Left lung (tissue), 10 donors: ENCODE results near the gene TFF1. TPM values are rescaled to one million over a fixed set of nuclear protein-coding genes. Genes with fewer than 3 reads are reported as not detected.

Source experiments
- ATAC-seq: fragments of 200-7000 bp; cut with Tn5 transposase; one replicate; pipeline ENCODE4 v1.9.1; 2020; ENCODE audit warnings: moderate library complexity
- DNase-seq, 4 donors: peaks; one replicate each; pipeline ENCODE4 v3.0.0-alpha.2; 2013 to 2020
- H3K27ac ChIP-seq, 2 donors: fragments of 200-600 bp; sonication (generic) in 1 of 2; one replicate each; pipeline versions ENCODE4 v1.5.0 to v1.8.0; 2020 to 2021
- H3K27me3 ChIP-seq, 2 donors: fragments of 200-600 bp; sonication (generic) in 1 of 2; one replicate each; pipeline versions ENCODE4 v1.5.0 to v1.8.0; 2020 to 2021
- H3K36me3 ChIP-seq, 2 donors: fragments of 200-600 bp; sonication (generic) in 1 of 2; one replicate each; pipeline versions ENCODE4 v1.5.0 to v1.8.0; 2020 to 2021
- H3K4me1 ChIP-seq, 2 donors: fragments of 200-600 bp; one replicate each; pipeline ENCODE4 v1.8.0; 2021
- H3K4me3 ChIP-seq, 2 donors: fragments of 200-600 bp; sonication (generic) in 1 of 2; one replicate each; pipeline versions ENCODE4 v1.5.0 to v1.8.0; 2020 to 2021; ENCODE audit warnings: mild to moderate bottlenecking in 1 of 2
- H3K9me3 ChIP-seq, 2 donors: fragments of 200-600 bp; sonication (generic) in 1 of 2; one replicate each; pipeline versions ENCODE4 v1.5.0 to v1.8.0; 2020 to 2021
- CTCF ChIP-seq, 2 donors: fragments of 200-600 bp; sonication (generic) in 1 of 2; IDR thresholded peaks; one replicate each; pipeline versions ENCODE4 v1.5.0 to v1.8.0; 2021; ENCODE audit warnings: antibody characterized with exemption in 2 of 2
- intact Hi-C, 2 donors: fragments of 100-400 bp; cut with DNase I; formaldehyde crosslinking; loops; one replicate each; pipeline versions ENCODE4 v1.11.2 to v1.14.2; 2022
- polyA plus RNA-seq, 6 donors: library from polyadenylated mRNA; unstranded; fragments of 120-200 nt; gene quantifications; one replicate each; pipeline ENCODE4 v1.2.1, GENCODE V29; 2013; ENCODE audit not compliant: insufficient read length in 6 of 6
- total RNA-seq, 2 donors: library from RNA; stranded (reverse); fragmentation: NEBNext Ultra II Directional; extraction: Animal tissue kit (Norgen Biotek cat#: 25700); gene quantifications; one replicate each; pipeline ENCODE4 v1.2.1, GENCODE V29; 2021
- donor health status: DM: no; HTN: yes; CAD: no.
- donor health status: DM: no; HTN: no; CAD: no.

The TFF1 gene
- total and polyA plus RNA-seq, 8 donors, result not detected

- intact Hi-C loops, result loop anchor here in 1 of 2 donors (10.0 kb wide), 1 partner anchor 98 kb away; no protein-coding TSS in a partner anchor
- no peak overlapping the region for H3K27ac ChIP-seq
- no peak overlapping the region for H3K4me3 ChIP-seq
- H3K4me1 ChIP-seq, result peaks cover 0 to 9% of the 10 kb centered on the region in 2 donors
- peaks cover 0 to 2% of the 10 kb centered on the region in 2 donors for H3K9me3 ChIP-seq
- ATAC-seq (no peak), DNase-seq (no peak)
- no peaks in the 10 kb centered on the region for H3K36me3 ChIP-seq
- H3K27me3 ChIP-seq, result no peaks in the 10 kb centered on the region
- TF ChIP-seq CTCF (IDR thresholded peaks at IDR 0.05), result no peak
Measured at GRCh38 chr21:42337276-42337675, 29.1 kb downstream of the TFF1 start.

- H3K27me3 ChIP-seq, result no peaks in the 10 kb centered on the region
- H3K4me1 ChIP-seq, result peaks cover 0 to 9% of the 10 kb centered on the region in 2 donors
- no peak overlapping the region for H3K27ac ChIP-seq
- no peak for ATAC-seq
- H3K4me3 ChIP-seq, result no peak overlapping the region
- intact Hi-C loops, result loop anchor here in 1 of 2 donors (10.0 kb wide), 1 partner anchor 99 kb away; no protein-coding TSS in a partner anchor
- H3K36me3 ChIP-seq, result no peaks in the 10 kb centered on the region
- TF ChIP-seq CTCF (IDR thresholded peaks at IDR 0.05), result no peak
- peak in 1 of 4 donors; percentile 19 for DNase-seq
- H3K9me3 ChIP-seq, result peaks cover 0 to 10% of the 10 kb centered on the region in 2 donors
Measured at GRCh38 chr21:42336054-42336453, 30.3 kb downstream of the TFF1 start.

GRCh38 chr21:42332557-42333317, 33.6 kb downstream of the TFF1 start:
- ATAC-seq (no peak), DNase-seq (no peak)
- intact Hi-C loops, result loop anchor here in 1 of 2 donors (10.0 kb wide), 1 partner anchor 102 kb away; no protein-coding TSS in a partner anchor
- Histone ChIP-seq H3K9me3 (peaks cover 0 to 10% of the 10 kb centered on the region in 2 donors), H3K27ac (no peak overlapping the region), H3K4me1 (no peaks in the 10 kb centered on the region), H3K4me3 (no peak overlapping the region), H3K27me3 (no peaks in the 10 kb centered on the region), H3K36me3 (no peaks in the 10 kb centered on the region)
- TF ChIP-seq CTCF (IDR thresholded peaks at IDR 0.05), result no peak

- Histone ChIP-seq H3K27me3 (no peaks in the 10 kb centered on the region), H3K4me1 (no peaks in the 10 kb centered on the region), H3K27ac (no peak overlapping the region), H3K9me3 (peaks cover 0 to 10% of the 10 kb centered on the region in 2 donors), H3K36me3 (no peaks in the 10 kb centered on the region), H3K4me3 (no peak overlapping the region)
- intact Hi-C loops, result loop anchor here in 1 of 2 donors (10.0 kb wide), 1 partner anchor 103 kb away; no protein-coding TSS in a partner anchor
- ATAC-seq, result no peak
- no peak for TF ChIP-seq CTCF (IDR thresholded peaks at IDR 0.05)
- DNase-seq, result no peak
Measured at GRCh38 chr21:42331660-42332059, 34.7 kb downstream of the TFF1 start.
